Cardiac muscle cell (in vitro differentiated cells and primary cell): ENCODE data around the gene TBPL2. TPM values are rescaled to one million over a fixed set of nuclear protein-coding genes. Genes with fewer than 3 reads are reported as not detected.

ENCODE experiments used
- DNase-seq, 2 donors: peaks; one replicate each; pipeline versions ENCODE4 v3.0.0 to v3.0.0-alpha.2; 2010 to 2017; ENCODE audit warnings: low read depth in 1 of 2, low spot score in 1 of 2
- H3K27ac ChIP-seq: fragments of 200-600 bp; sonication (generic); 2 replicates; pipeline ENCODE4 v1.5.1; 2016
- H3K27me3 ChIP-seq: fragments of 200-600 bp; sonication (generic); 2 replicates; pipeline ENCODE4 v1.6.0; 2016; ENCODE audit warnings: control low read depth
- H3K36me3 ChIP-seq: fragments of 200-600 bp; sonication (generic); 2 replicates; pipeline ENCODE4 v1.5.1; 2016; ENCODE audit warnings: control low read depth
- H3K4me1 ChIP-seq: fragments of 200-600 bp; sonication (generic); 2 replicates; pipeline ENCODE4 v1.8.1; 2017; ENCODE audit warnings: low read depth, mild to moderate bottlenecking, mixed run types
- H3K4me3 ChIP-seq: fragments of 200-600 bp; sonication (generic); 2 replicates; pipeline ENCODE4 v1.5.1; 2016; ENCODE audit warnings: mild to moderate bottlenecking
- H3K9me3 ChIP-seq: fragments of 200-600 bp; sonication (generic); 2 replicates; pipeline ENCODE4 v1.5.1; 2017; ENCODE audit warnings: low read depth, mild to moderate bottlenecking, control low read depth
- CTCF ChIP-seq: IDR thresholded peaks from 2 replicates; pipeline ENCODE4 v1.5.1; 2012; ENCODE audit warnings: low read depth, mild to moderate bottlenecking, low read length
- polyA plus RNA-seq: library from polyadenylated mRNA; unstranded; fragments of >200 nt; fragmentation: Nextera tagmentation; extraction: Ambion mirVana; gene quantifications from 2 replicates; pipeline ENCODE4 v1.2.1, GENCODE V29; 2016
- total RNA-seq: library from RNA; depleted of rRNA; stranded (reverse); fragments of >200 nt; gene quantifications from 2 replicates; pipeline ENCODE4 v1.2.3, GENCODE V29; 2016

The TBPL2 gene
- total and polyA plus RNA-seq, 2 experiments from 2014 or later = not detected

GRCh38 chr14:55433880-55434804, 6.3 kb downstream of the TBPL2 start:
- H3K4me1 ChIP-seq = no peaks in the 10 kb centered on the region
- no peak for DNase-seq
- no peaks in the 10 kb centered on the region for H3K36me3 ChIP-seq
- no peak overlapping the region for H3K27ac ChIP-seq
- TF ChIP-seq CTCF = no peak
- no peaks in the 10 kb centered on the region for H3K9me3 ChIP-seq
- H3K27me3 ChIP-seq = peaks cover 9% of the 10 kb centered on the region
- no peak overlapping the region for H3K4me3 ChIP-seq

DNA sequence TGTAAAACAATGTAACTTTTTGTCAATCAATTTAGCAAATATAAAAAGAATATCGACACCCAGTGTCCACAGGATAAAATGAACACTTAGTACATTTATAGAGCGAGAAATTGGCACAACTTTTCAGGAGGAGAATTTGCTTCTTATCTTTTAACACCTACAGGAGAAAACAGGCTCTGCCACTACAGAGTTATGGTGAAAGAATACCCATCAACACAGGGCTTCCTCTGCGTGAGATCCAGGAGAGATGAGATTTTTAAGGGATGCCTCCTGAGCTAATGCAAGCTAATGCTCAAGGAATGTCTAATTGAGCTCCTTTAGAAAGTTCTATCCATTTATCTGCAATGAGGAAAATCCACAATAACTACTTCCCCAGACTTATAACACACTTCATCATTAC, 7.8 kb downstream of the TBPL2 start:
- H3K9me3 ChIP-seq = no peaks in the 10 kb centered on the region
- H3K4me1 ChIP-seq = no peaks in the 10 kb centered on the region
- DNase-seq = no peak
- peaks cover 9% of the 10 kb centered on the region for H3K27me3 ChIP-seq
- no peak overlapping the region for H3K27ac ChIP-seq
- no peak overlapping the region for H3K4me3 ChIP-seq
- no peak for TF ChIP-seq CTCF
- no peaks in the 10 kb centered on the region for H3K36me3 ChIP-seq

GRCh38 chr14:55430024-55430690, 10.3 kb downstream of the TBPL2 start:
- Histone ChIP-seq H3K4me3 (no peak overlapping the region), H3K27ac (no peak overlapping the region), H3K36me3 (no peaks in the 10 kb centered on the region), H3K9me3 (no peaks in the 10 kb centered on the region), H3K27me3 (no peaks in the 10 kb centered on the region), H3K4me1 (no peaks in the 10 kb centered on the region)
- DNase-seq = peak; percentile 74 to 79
- TF ChIP-seq CTCF = peak; percentile 45

- no peak overlapping the region for H3K4me3 ChIP-seq
- no peaks in the 10 kb centered on the region for H3K27me3 ChIP-seq
- H3K4me1 ChIP-seq = peaks cover 14% of the 10 kb centered on the region
- no peaks in the 10 kb centered on the region for H3K36me3 ChIP-seq
- DNase-seq = no peak
- H3K27ac ChIP-seq = no peak overlapping the region
- TF ChIP-seq CTCF = no peak
- H3K9me3 ChIP-seq = no peaks in the 10 kb centered on the region
Observed at GRCh38 chr14:55427439-55427838, 13.0 kb downstream of the TBPL2 start.

DNA sequence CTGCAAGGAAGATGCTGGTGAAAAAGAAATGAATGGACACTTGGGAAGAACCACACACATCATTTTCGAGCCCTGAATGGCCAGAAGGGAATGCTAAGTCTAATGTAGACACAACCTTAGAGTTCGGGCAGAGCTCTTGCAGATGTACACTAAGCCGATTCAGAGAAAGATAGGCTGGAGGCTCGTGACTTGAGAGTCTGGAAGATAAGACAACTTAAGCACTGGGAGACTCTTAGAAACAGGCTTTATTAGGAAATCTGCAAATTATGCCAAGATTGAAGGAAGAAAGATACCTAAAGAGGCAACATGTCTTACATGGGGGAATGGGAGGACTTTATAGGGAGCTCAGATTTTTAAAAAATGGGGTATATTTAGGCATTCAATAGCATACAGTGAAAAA, 13.5 kb downstream of the TBPL2 start:
- no peak for TF ChIP-seq CTCF
- H3K36me3 ChIP-seq = no peaks in the 10 kb centered on the region
- H3K27me3 ChIP-seq = no peaks in the 10 kb centered on the region
- H3K4me1 ChIP-seq = peaks cover 14% of the 10 kb centered on the region
- H3K4me3 ChIP-seq = no peak overlapping the region
- no peak for DNase-seq
- no peaks in the 10 kb centered on the region for H3K9me3 ChIP-seq
- no peak overlapping the region for H3K27ac ChIP-seq
